ENCODE results near the gene KREMEN2. TPM values are rescaled to one million over a fixed set of nuclear protein-coding genes. Genes with fewer than 3 reads are reported as not detected.
"Not testable (repeated sequence)": the region's sequence is repeated elsewhere in the genome, so short reads cannot be mapped to it uniquely, and the experiment has no call there.

The KREMEN2 gene
- total and polyA plus RNA-seq, 2 experiments from 2014 or later = 3.6 to 4.9 TPM

DNA sequence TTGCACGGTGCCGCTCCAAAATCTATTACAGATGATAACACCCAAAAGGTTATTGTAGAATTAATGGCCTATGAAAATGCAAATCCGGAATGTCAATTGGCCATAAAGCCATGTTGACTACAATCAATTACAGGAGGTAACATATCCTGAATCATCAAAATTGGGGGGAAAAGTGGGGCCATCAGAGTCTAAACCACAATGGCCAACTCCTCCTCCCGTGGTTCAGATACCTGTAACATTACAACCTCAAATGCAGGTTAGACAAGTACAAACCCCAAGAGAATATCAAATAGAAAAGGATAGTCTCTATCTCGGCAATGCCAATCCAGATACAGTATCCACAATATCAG is 37.5 kb upstream of the KREMEN2 start:
- Histone ChIP-seq H3K4me1 (ENCODE audit: insufficient read depth) (no peaks in the 10 kb centered on the region), H3K9me2 (replicated peaks; ENCODE audit: insufficient read depth) (no peaks in the 10 kb centered on the region), H3K36me3 (replicated peaks; ENCODE audit: insufficient read depth, low read depth) (no peaks in the 10 kb centered on the region), H3K27me3 (no peaks in the 10 kb centered on the region), H3K4me2 (peak overlapping the region; percentile 74), H3K4me3 (no peak overlapping the region), H3K9me3 (ENCODE audit: low read depth) (no peaks in the 10 kb centered on the region), H2AFZ (no peak overlapping the region), H3K27ac (no peak overlapping the region), H3K79me2 (no peaks in the 10 kb centered on the region), H4K20me1 (ENCODE audit: insufficient read depth, poor library complexity, severe bottlenecking) (no peaks in the 10 kb centered on the region)
- WGBS (ENCODE audit: low lambda C conversion rate, missing lambda C conversion rate) = 92% methylated on average over 5 of the region's 5 CpGs
- no peak for TF ChIP-seq EZH2 (IDR thresholded peaks at IDR 0.05; ENCODE audit: borderline replicate concordance)
- no peak for TF ChIP-seq EZH2phosphoT487 (IDR thresholded peaks at IDR 0.05; ENCODE audit: low read depth, severe bottlenecking, unreplicated experiment)
- TF ChIP-seq, protein P1, sequence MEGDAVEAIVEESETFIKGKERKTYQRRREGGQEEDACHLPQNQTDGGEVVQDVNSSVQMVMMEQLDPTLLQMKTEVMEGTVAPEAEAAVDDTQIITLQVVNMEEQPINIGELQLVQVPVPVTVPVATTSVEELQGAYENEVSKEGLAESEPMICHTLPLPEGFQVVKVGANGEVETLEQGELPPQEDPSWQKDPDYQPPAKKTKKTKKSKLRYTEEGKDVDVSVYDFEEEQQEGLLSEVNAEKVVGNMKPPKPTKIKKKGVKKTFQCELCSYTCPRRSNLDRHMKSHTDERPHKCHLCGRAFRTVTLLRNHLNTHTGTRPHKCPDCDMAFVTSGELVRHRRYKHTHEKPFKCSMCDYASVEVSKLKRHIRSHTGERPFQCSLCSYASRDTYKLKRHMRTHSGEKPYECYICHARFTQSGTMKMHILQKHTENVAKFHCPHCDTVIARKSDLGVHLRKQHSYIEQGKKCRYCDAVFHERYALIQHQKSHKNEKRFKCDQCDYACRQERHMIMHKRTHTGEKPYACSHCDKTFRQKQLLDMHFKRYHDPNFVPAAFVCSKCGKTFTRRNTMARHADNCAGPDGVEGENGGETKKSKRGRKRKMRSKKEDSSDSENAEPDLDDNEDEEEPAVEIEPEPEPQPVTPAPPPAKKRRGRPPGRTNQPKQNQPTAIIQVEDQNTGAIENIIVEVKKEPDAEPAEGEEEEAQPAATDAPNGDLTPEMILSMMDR (IDR thresholded peaks at IDR 0.05; ENCODE audit: poor library complexity) = no peak
- no peak for DNase-seq (ENCODE audit: low spot score)

DNA sequence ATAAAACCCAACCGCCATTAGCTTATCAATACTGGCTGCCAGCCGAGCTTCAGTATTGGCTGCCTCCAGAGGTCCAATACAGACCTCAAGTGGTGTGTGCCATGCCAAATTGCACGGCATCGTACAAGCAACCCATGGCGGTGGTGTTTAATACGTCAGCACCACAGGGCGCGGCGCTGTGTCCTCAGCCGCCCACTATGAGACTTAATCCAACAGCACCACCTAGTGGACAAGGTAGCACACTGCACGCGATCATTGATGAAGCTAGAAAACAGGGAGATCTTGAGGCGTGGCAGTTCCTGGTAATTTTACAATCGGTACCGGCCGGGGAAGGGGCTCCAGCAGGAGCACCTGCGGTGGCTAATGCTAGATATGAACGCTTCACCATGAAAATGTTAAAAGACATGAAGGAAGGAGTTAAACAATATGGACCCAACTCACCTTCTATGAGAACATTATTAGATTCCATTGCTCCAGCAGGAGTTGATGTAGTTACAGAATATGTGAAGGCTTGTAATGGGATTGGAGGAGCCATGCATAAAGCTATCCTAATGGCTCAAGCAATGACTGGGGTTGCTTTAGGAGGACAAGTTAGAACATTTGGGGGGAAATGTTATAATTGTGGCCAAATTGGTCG is 36.9 kb upstream of the KREMEN2 start:
- H3K36me3 ChIP-seq (replicated peaks; ENCODE audit: insufficient read depth, low read depth) = no peaks in the 10 kb centered on the region
- peak overlapping the region; percentile 74 for H3K4me2 ChIP-seq
- H3K79me2 ChIP-seq = no peaks in the 10 kb centered on the region
- no peaks in the 10 kb centered on the region for H3K9me2 ChIP-seq (replicated peaks; ENCODE audit: insufficient read depth)
- H3K4me1 ChIP-seq (ENCODE audit: insufficient read depth) = no peaks in the 10 kb centered on the region
- no peaks in the 10 kb centered on the region for H3K9me3 ChIP-seq (ENCODE audit: low read depth)
- no peaks in the 10 kb centered on the region for H3K27me3 ChIP-seq
- no peak overlapping the region for H3K27ac ChIP-seq
- H4K20me1 ChIP-seq (ENCODE audit: insufficient read depth, poor library complexity, severe bottlenecking) = no peaks in the 10 kb centered on the region
- 16% methylated on average over 19 of the region's 19 CpGs for WGBS (ENCODE audit: low lambda C conversion rate, missing lambda C conversion rate)
- no peak overlapping the region for H2AFZ ChIP-seq
- peak; percentile 92 for DNase-seq (ENCODE audit: low spot score)
- TF ChIP-seq EZH2phosphoT487 (IDR thresholded peaks at IDR 0.05; ENCODE audit: low read depth, severe bottlenecking, unreplicated experiment) (no peak), EZH2 (IDR thresholded peaks at IDR 0.05; ENCODE audit: borderline replicate concordance) (no peak)
- TF ChIP-seq, protein P1 (IDR thresholded peaks at IDR 0.05; ENCODE audit: poor library complexity) = peak; percentile 93
- no peak overlapping the region for H3K4me3 ChIP-seq

DNA sequence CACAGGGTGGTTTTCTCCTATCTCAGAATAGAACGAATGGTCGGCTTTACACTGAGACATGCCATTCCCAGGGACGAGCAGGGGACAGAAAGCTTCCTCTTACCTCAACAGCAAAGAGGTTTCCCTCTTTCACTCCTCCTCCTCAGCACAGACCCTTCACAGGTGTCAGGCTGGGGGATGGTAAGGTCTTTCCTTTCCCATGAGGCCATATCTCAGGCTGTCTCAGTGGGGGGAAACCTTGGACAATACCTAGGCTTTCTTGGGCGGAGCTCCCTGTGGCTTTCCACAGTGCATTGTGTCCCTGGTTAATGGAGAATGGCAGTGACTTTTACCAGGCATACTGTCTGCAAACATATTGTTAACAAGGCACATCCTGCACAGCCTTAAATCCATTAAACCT is 35.9 kb upstream of the KREMEN2 start:
- H3K9me2 ChIP-seq (replicated peaks; ENCODE audit: insufficient read depth); H3K4me1 ChIP-seq (ENCODE audit: insufficient read depth); H3K27me3 ChIP-seq; H3K27ac ChIP-seq; H3K79me2 ChIP-seq; H3K9me3 ChIP-seq (ENCODE audit: low read depth); H4K20me1 ChIP-seq (ENCODE audit: insufficient read depth, poor library complexity, severe bottlenecking); H3K4me2 ChIP-seq; DNase-seq (ENCODE audit: low spot score); H3K4me3 ChIP-seq; H2AFZ ChIP-seq; H3K36me3 ChIP-seq (replicated peaks; ENCODE audit: insufficient read depth, low read depth): not testable (repeated sequence)
- WGBS (ENCODE audit: low lambda C conversion rate, missing lambda C conversion rate) = 76% methylated on average over 4 of the region's 4 CpGs

DNA sequence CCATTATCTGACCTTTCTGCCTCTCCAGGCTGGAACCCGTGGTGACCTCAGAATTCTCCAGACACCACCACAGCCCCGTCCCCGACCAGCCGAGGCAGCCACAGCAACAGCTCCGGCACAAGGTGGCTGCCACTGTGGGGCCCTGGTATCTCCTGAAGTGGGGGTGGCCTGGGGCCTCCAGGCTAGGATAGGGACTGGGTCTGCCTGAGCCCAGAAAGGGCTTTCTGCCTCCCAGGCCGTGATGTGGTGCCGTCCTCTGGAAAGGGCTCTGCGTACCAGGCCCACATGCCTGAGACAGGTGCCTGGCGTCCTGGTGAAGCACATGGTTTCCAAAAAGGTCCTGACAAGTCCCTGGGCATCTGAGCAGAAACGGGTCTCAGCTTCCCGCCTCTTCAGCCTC is 35.3 kb upstream of the KREMEN2 start:
- H3K4me3 ChIP-seq = no peak overlapping the region
- H3K4me1 ChIP-seq (ENCODE audit: insufficient read depth) = no peaks in the 10 kb centered on the region
- H3K27me3 ChIP-seq = no peaks in the 10 kb centered on the region
- H3K9me3 ChIP-seq (ENCODE audit: low read depth) = no peaks in the 10 kb centered on the region
- H3K27ac ChIP-seq = no peak overlapping the region
- no peaks in the 10 kb centered on the region for H4K20me1 ChIP-seq (ENCODE audit: insufficient read depth, poor library complexity, severe bottlenecking)
- no peaks in the 10 kb centered on the region for H3K36me3 ChIP-seq (replicated peaks; ENCODE audit: insufficient read depth, low read depth)
- H3K9me2 ChIP-seq (replicated peaks; ENCODE audit: insufficient read depth) = no peaks in the 10 kb centered on the region
- DNase-seq (ENCODE audit: low spot score) = no peak
- no peaks in the 10 kb centered on the region for H3K79me2 ChIP-seq
- TF ChIP-seq EZH2 (IDR thresholded peaks at IDR 0.05; ENCODE audit: borderline replicate concordance) = no peak
- TF ChIP-seq EZH2phosphoT487 (IDR thresholded peaks at IDR 0.05; ENCODE audit: low read depth, severe bottlenecking, unreplicated experiment) = no peak
- TF ChIP-seq, protein P1 (IDR thresholded peaks at IDR 0.05; ENCODE audit: poor library complexity) = no peak
- no peak overlapping the region for H2AFZ ChIP-seq
- no peak overlapping the region for H3K4me2 ChIP-seq
- 91% methylated on average over 11 of the region's 11 CpGs for WGBS (ENCODE audit: low lambda C conversion rate, missing lambda C conversion rate)
